Activated CD4-positive, alpha-beta T cell treated with anti-CD3 and anti-CD28 coated beads for 1 hour (primary cell): Measurements from ENCODE around the gene FANCE.

Experiments
- DNase-seq: peaks from one replicate; pipeline ENCODE4 v3.0.0-alpha.2; 2020

Gene FANCE, protein sequence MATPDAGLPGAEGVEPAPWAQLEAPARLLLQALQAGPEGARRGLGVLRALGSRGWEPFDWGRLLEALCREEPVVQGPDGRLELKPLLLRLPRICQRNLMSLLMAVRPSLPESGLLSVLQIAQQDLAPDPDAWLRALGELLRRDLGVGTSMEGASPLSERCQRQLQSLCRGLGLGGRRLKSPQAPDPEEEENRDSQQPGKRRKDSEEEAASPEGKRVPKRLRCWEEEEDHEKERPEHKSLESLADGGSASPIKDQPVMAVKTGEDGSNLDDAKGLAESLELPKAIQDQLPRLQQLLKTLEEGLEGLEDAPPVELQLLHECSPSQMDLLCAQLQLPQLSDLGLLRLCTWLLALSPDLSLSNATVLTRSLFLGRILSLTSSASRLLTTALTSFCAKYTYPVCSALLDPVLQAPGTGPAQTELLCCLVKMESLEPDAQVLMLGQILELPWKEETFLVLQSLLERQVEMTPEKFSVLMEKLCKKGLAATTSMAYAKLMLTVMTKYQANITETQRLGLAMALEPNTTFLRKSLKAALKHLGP

DNA sequence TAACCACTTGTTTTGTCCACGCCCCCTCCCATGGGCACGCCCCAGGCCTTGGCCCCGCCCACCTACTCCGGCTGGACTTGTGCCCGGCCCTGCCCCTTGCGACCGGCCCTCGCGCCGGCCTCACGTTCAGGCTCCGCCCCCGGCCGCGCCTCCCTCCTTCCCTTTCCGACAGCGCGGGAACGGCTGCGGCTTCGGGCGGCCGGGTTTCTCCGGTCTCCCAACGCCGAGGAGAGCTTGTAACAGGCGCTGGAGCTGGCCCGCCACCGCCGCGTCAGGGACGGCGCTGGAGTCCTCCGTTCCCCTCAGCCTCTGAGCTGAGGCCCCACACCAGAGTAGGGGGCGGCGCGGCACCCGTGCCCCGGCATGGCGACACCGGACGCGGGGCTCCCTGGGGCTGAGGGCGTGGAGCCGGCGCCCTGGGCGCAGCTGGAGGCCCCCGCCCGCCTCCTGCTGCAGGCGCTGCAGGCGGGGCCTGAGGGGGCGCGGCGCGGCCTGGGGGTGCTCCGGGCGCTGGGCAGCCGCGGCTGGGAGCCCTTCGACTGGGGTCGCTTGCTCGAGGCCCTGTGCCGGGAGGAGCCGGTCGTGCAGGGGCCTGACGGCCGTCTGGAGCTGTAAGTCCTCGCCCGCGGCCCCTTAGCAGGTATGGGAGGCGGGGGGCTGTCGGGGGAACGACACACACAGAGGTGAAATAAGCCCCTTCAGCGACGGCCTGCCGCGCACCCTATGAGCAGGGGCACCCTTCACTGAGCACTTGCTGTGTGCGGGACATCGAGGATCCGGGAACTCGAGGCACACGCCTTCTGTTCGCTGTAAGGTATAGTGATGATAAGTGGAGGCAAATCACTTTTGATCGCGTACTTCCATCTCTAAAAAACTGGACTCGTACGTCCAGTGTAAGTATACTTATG lies at the start of gene FANCE:
FANCE (plus strand) TSS at position 156 of the 908 bp plus-strand sequence; CDS start at position 364, 208 bp downstream.
- peak; percentile 79 for DNase-seq

DNA sequence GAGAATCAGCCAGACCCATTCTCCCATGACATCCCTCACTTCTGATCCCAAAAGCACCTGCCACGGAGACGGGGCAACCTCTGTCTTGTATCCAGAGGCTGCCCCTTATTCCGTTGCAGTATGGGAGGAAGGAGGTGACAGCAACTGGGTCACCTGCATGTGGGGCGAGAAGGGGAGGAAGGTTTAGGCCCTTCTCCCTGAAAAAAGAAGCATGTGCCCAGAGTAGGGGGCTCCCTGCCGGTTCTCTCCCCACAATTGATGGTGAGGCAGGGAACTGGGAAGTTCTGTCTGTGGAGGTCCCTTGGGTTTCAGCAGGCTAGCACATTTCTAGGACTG lies 49.3 kb upstream of the FANCE start:
- no peak for DNase-seq

DNA sequence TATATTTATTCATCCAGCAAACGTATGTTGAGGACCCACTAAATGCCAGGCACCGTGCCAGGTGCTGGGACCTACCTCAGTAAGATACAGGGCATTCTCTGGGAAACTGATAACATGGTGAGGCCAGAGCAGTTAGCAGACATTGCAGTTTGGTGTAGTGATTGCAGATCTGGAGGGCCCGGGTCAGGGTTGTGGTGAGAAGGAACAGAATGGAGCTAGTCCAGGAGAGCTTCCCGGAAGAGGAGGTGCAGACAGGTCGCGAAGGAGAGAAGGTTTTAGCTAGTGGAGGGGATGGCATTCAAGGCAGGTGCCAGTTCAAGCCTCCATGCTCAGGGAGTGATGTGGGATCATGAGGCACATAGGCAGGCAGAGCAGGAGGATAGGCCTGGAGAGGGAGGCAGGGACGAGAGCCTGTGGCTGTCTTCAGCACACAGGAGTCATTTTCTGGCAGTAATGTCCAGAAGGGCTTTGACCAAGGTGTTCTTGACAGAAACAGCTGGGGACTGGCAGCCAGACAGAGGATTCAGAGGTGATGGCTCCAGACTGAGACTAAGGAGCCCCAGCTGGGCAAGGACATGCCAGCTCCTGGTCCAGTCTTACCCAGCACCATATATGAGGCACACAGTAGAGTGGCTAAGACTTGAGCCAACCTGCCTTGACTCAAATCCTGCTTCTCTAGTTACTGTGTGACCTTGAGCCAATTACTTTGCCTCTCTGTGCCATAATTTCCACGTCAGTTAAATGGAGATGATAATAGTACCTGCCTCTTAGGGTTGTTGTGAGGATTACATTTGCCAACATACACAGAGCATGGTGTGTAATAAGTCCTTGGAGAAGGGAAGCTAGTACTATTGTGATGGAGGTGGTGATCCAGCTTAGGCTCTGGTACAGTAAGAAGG lies 48.3 kb upstream of the FANCE start:
- no peak for DNase-seq

DNA sequence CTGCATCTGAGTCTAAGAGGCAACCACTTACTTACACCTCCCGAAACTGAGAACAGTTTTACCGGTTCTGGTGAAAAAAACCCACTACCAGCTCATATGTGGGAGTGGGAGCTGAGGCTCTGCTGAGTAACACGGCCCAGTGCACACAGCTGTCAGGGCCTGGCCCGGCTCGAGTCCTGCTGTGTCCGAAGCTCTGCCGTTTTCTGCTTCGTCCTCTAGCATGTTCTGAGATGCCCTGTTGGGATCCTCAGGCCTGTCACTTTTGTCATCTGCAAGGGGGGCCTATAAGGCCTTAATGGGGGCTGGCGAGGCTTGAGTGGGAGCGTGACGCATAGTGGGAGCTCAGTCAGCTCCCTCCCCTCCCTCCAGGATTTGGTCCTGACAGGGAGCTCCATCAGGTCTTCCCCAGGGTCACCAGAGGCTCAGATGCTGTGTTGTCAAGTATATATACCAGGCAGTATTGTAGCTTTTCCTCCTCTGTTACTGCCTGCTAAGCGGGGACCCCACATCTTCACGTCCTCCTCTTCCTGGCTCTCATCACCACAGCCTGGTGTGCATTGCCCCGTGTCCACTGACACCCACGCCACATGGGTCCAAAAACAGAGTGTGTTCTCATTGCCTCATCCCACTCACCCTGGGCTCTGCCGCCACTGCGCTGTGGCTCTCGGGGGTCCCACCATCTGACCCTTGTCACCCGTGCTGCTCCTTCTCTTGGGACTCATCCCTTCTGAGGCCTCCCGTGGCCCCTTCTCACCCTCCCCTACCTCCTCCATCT lies 45.2 kb upstream of the FANCE start:
- DNase-seq, result no peak

DNA sequence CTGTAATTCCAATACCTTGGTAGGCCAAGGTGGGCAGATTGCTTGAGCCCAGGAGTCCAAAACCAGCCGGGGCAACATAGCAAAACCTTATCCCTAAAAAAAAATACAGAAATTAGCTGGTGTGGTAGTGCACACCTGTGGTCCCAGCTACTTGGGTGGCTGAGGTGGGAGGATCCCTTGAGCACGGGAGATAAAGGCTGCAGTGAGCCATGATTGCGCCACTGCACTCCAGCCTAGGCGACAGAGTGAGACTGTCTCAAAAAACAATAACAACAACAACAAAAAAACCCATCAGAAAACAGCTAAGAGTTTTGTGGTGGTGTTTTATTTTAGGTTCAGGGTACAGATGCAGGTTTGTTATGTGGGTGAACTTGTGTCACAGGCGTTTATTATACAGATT lies 42.9 kb upstream of the FANCE start:
- no peak for DNase-seq

DNA sequence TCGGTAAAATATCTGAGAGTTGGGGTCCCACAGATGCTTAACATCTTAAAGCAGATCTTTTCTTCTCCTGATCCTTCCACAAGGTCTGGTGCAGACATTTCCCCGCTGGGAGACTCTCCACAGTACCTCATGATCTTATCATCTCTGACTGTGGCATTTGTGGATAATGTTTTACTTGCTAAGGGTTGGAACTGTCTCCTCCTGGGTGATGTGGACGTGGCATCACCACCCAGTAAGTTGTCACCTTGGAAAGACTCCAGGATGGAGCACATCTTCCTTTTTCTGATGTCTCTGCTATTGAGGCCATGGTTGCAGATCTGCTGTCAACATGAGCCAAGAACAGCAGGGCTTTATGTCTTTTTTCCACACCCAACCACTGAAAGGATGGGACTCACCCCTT lies 42.0 kb upstream of the FANCE start:
- no peak for DNase-seq

DNA sequence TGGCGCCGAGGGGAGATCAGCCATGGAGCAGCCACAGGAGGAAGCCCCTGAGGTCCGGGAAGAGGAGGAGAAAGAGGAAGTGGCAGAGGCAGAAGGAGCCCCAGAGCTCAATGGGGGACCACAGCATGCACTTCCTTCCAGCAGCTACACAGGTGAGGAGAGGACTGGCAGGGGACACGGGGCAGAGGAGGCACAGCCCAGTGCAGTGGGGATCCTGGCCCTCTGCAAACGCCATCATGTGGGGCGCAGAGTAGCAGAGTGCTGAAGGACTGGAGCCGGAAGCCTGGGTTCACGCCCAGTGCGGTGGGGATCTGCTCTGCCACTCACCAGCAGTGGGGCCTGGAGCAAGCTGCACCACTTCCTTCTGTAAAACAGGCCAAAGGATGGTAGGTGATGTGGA lies 41.1 kb upstream of the FANCE start:
- no peak for DNase-seq

DNA sequence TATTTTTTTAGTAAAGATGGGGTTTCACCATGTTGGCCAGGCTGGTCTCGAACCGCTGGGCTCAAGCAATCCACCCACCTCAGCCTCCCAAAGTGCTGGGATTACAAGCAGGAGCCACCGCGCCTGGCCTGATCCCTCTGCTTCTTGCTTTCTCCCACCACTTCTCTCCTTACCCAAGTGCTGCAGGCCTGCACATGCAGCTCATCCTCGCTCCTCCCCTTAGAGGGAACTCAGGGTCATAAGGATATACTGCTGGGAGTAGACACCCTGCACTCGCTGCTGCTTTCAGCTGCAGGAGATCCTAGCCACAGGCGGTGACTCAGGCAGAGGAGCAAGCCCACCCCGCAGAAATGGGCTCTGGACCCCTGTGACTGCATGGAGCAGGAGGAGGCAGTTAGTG lies 40.0 kb upstream of the FANCE start:
- DNase-seq, result no peak

DNA sequence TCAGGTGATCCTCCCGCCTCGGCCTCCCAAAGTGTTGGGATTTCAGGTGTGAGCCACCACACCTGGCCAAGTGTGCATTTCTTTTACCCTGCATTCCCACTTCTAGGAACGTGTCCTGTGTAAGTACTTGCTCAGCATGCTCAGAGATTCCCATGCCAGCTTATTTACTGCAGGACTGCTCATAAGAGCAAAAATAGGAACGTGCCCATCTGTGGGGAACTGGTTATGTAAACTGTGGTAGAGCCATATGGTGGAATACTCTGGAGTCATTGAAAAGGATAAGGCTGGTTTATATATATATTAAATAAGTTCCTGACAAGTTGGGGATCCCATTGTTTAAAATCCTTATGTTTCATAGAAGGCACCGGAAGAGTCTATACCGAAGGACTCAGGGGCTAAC lies 38.2 kb upstream of the FANCE start:
- no peak for DNase-seq

DNA sequence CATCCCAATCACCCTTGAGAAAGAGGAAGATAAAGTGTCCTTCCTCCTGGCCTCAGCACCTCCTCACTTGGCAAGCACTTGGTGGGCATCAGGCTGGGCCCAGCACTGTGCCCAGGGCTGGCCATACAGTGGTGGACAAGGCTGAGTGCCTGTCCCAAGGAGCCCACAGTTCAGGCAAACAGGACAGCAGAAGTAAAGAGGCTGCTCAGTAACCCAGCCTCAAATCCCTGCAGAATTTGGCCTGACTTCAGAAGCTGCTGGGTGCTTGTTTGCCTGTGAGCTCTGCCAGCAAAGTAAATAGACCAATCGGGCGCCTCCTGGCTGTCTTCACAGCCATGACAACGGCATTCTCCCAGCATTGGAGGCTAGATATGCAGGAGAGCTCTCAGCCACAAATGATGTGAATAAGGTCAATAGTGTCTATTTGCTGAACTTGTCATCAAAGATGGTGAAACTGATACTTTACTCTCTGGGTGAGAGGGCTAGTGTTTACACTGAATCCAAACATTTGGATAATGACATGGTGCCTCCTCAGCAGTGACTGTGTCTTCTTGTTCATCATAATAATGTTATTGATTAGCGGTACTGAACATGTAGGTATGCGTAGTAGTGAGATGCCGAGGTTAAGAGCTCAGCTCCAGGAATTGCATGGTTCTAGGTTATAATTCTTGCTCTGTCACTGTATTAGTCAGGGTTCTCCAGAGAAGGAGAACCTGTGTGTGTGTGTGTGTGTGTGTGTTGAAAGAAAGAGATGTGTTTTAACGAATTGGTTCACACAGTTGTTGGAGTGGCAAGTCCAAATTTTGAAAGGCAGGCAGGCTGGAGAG lies 36.9 kb upstream of the FANCE start:
- DNase-seq, result no peak

DNA sequence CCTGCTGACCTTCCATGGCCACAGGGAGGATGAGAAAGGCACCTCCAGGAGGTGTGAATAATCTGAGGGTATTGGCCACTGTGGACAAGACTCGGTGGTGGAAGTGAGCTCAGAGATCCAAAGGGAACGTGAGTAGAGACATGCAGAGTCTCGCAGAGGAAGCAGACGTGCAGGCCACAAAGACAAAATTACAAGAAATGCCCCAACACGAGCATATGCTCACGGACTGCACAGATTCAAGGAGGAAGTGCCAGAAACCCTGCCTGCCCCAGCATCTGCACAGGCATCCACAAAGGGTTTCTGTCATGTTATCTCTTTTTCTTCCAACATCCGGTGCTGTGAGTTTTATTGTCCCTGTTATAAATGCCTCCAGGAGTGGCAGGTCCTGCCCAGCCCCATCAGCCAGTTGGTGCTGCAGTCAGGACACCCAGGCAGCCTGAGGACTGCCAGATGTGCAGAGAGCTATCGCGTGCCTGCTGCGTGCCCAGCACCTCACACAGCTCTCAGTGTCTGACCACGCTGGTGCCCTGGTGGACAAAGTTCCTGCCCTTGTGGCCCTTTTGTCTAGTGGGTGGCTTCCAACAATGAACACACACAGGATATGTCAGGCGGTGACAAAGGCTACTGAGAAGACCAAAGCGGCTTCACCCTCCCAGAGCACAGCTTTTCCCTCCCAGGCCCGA lies 34.0 kb upstream of the FANCE start:
- DNase-seq, result no peak

DNA sequence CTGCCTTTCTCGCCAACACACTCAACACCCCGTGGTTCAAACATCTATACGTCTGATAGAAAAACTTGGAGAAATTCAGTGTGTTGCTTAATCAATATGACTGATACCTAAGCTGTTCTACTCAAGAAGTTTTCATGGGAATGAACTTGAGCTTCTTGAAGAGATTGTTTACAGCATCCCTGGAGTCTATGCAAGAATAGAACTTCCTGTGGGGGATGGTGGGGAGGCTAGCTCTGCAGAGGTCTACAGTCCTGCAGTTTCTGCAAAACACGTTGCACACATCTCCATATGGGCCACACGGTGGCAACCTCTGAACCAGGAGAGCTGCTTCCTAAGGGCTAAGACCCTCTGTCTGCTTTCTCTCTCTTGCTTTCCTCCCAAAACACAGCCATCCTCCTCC lies 32.7 kb upstream of the FANCE start:
- DNase-seq, result no peak

DNA sequence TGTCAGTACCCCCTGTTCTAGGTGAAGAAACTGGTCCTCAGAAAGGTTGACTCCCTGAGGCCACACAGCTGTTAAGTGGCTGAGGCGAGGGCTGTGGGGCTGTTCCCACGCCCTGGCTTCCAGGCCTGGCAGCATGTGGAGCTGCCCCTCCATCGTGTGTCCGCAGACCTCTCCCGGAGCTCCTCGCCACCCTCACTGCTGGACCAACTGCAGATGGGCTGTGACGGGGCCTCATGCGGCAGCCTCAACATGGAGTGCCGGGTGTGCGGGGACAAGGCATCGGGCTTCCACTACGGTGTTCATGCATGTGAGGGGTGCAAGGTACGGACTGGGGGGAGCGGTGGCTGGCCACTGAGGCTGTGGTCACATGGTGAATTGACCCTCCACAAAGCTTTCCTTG lies 32.2 kb upstream of the FANCE start:
- DNase-seq, result no peak

DNA sequence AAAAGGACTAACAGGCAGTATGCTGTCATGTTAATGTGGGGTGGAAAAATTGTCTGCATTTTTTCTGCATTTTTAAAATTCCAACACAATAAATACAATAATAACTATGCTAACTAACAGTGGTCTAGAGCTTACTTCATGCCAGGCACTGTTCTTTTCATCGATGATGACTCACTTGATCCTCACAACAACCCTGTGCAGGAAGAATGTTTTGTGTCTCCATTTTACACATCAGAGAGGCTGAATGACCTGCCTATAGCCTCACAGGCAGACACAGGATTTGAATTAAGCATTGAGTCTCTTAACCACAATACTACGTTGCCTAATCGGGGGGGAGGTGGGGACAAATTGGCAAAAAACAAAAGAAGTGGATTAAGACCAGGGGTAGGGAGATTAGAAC lies 26.9 kb upstream of the FANCE start:
- no peak for DNase-seq

DNA sequence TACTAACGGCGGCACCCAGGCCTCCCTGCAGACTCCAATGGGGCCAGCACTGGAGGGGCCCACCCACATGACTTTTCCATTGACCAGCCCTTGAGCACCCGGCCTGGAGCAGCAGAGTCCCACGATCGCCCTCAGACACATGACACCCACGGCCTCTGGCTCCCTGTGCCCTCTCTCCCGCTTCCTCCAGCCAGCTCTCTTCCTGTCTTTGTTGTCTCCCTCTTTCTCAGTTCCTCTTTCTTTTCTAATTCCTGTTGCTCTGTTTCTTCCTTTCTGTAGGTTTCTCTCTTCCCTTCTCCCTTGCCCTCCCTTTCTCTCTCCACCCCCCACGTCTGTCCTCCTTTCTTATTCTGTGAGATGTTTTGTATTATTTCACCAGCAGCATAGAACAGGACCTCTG lies 26.1 kb upstream of the FANCE start:
- DNase-seq, result no peak

DNA sequence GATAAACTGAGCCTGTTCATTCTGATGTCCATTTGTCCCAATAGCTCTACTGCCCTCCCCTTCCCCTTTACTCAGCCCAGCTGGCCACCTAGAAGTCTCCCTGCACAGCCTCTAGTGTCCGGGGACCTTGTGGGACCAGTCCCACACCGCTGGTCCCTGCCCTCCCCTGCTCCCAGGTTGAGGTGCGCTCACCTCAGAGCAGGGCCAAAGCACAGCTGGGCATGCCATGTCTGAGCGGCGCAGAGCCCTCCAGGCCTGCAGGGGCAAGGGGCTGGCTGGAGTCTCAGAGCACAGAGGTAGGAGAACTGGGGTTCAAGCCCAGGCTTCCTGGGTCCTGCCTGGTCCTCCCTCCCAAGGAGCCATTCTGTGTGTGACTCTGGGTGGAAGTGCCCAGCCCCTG lies 24.7 kb upstream of the FANCE start:
- DNase-seq, result no peak

DNA sequence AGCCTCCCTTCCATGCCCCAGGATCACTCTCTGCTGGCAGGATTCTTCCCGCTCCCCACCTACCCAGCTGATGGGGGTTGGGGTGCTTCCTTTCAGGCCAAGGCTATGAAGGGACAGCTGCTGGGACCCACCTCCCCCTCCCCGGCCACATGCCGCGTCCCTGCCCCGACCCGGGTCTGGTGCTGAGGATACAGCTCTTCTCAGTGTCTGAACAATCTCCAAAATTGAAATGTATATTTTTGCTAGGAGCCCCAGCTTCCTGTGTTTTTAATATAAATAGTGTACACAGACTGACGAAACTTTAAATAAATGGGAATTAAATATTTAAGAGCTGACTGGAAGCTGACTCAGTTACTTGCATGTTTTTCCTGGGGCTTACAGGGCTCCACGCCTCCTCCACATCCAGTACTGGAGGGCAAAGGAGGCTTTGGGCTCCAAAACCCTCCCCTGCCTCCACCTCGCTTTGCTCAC lies 24.3 kb upstream of the FANCE start:
- no peak for DNase-seq

DNA sequence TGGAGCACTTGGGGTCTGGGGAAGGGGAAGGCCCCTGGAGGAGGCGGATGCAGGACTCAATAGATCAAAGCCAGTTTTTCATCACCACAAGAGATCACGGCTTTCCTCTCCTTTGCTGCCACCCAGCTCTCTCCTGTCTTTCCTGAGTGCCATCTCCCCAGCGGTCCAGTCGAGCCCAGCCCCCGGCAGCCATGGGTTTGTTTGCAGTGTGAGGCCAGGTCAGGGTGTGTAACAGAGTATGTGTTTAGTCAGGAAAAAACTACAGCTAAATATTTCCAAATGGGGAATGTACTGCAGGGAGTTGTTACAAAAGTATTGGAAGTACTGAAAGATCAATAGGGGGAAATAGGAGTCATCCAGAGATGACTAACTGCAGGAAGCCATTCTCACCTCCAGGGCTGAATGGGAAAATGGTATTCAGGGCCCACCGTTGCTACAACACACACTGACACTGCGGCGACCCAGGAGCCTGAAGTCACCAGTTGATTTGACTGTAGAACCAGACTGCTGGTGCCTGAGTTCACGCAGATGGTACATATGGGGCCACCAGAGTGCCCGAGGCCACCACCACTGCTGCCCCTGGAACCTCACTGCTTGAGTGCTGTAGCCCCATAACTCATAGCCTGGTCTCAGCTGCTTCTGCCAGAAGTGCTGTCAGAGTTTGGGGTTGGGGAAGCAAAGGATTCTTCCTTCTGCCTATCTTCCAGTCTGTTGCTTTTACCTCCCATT lies 23.6 kb upstream of the FANCE start:
- DNase-seq, result no peak

DNA sequence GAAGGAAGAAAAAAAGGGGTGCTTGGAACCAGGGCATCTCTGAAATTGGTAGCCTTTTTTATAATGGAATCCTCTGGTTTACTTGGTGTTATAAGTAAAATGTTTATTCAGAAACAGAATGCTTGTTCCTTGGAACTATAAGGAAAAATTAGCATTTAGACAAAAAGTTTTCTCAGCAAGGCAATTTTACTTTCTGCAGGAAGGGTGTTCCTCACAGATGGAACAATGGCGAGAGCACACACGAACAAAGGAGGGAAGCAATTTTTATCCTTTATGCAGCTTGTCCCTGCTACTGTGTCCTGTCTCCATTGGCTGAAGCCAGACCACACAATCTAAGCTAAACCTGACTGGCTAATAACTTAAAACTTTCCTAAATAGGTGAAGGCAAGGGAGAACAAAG lies 22.7 kb upstream of the FANCE start:
- no peak for DNase-seq

DNA sequence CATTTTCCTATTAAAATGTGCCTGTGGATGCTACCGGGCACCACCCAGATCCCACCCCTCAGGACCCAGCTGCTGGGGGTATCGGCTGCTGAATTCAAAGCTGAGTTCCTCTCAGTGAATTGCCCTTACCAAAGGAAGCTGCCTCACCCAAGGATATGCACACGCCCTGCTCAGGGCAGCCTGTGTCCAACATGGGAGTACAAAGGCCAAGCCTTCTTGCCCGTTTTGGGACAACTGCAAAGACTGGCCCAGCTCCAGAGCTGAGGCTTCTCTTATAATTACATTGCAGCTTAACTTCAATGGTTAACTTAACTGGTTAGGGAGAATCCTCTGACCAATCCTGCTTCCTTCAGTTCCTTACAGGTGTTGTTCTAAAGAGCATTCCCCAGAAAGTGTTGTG lies 19.8 kb upstream of the FANCE start:
- no peak for DNase-seq
